8988T (cell line): ENCODE measurements around the gene RAB11A.
"Not testable (repeated sequence)": the region's sequence is repeated elsewhere in the genome, so short reads cannot be mapped to it uniquely, and the experiment has no call there.

Source experiments
- DNase-seq: peaks from one replicate; pipeline ENCODE4 v3.0.0; 2011

RAB11A gene

DNA sequence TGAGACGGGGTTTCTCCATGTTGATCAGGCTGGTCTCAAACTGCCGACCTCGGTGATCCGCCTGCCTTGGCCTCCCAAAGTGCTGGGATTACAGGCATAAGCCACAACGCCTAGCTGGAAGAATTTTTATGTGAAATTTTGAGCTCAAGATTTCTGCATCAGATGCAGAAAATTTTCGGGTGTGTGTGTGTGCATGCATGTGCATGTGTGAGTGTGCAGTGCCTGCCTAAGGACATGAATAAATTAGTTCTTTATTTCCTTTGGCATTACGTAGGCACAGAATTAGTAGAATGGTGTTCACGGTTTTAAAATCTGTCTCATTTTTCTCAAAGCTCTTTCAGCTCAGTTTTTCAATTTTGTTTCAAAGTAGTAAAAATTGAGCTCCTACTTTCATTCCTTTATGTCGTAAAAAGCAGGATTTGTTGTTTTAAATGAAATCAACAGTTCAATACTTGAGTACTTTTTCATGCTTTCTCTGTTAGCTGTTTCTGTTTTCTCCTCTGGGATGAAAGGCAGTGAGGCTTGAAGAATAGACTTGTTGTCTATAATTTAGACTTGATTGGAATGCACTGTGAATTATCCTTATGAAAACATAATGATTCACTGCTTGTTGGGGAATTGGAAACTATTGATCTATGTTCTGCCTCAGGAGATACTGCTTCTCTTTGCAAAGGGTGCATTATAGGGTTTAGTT, 23.3 kb upstream of the RAB11A start:
- no peak for DNase-seq

DNA sequence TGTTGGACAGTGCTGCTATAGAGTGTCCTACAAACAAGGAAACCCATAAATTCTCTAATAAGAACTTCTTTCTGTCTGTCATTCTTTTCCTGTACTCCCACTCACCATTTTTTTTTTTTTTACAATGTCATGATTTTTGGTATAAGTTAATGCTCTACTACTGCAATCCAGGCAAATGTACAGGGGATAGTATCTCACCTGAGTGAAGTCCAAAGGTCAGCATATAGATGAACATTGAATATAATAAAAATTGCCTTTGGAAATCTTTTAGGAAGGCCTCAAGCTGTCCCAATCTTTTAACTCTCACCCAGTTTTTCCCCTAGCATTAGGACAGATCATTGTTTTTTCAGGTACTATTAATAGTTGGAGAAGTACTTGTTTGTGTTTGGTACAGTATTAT, 21.3 kb upstream of the RAB11A start:
- DNase-seq, result no peak

DNA sequence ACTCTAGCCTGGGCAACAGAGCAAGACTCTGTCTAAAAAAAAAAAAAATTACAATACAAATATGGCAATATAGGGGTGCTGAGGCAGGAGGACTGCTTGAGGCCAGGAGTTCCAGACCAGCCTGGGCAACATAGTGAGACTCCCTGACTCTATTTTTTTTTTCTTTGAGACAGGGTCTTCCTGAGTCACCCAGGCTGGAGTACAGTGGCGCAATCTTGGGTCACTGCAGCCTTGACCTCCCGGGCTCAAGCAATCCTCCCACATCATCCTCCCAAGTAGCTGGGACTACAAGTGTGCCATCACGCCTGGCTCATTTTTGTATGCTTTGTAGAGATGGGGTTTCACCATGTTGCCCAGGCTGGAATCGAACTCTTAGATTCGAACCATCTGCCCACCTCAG, 17.3 kb upstream of the RAB11A start:
- no peak for DNase-seq

DNA sequence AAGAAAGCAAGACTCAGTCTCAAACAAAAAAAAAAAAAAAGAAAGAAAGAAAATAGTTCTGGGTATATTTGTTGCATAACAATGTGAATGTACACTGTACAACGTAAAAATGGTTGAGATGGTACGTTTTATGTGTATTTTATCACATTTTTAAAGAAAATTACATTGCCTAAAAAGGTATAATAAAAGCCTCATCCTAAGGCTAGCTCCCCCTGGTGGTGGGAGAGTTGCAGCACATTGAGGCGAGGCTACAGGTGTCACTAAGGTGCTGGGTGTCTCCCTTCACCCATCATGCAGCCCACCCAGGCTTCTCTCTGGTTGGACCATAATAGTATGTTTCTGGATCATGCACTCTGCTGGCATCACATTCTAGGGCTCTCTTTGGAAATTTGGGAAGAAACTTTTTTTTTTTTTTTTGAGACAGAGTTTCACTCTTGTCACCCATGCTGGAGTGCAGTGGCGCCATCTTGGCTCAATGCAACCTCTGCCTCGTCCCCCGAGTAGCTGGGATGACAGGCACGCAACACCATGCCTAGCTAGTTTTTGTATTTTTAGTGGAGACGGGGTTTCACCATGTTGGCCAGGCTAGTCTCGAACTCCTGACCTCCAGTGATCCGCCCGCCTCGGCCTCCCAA, 12.4 kb upstream of the RAB11A start:
- DNase-seq, result no peak

DNA sequence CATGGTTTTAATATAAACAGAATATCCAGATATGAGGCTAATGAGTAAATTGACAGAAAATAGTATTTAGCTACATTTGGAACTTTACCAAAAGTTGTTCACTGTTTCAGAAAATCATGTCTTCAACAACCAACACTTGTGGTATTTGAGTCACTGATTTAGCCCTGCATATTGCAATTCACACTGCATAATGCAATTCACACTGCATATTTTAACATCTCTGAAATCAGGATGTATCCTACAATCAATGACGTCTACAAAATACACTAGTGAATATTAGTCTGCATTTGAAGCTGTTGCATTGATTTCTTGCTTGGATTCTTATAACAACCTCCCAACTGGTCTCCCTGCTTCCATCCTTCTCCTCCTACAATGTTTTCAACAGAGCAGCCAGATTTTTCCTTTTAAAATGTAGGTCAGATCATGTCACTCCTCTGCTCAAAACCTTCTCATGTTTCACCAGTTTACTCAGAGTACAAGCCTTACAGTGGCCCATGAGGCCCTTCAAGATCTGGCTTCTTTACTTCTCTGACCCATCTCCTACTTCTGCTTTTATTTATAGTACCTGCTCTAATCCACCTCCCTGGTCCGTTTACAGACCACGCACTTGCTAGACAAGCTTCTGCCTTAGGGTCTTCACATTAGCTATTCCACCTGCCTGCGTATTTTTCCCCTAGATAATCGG, 11.4 kb upstream of the RAB11A start:
- no peak for DNase-seq

DNA sequence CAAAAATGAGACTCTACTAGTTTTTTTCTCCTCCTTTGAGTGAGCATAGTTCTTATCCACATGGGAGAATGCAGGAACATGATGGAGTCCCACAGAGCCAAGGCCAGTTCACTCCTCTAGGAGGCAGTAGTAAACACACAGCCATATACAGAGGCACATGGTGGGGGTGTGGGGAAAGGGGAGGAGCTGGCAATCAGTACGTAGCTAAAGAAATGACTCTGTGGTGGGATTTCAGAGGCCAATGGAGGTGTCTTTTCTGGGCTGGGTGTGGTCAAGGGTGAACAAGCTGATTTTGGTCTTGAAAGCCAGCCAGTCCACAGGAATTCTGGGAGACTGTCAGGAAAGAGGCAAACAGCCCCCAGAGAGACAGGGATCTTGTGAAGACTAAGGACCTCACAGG, 6.6 kb upstream of the RAB11A start:
- DNase-seq, result no peak

DNA sequence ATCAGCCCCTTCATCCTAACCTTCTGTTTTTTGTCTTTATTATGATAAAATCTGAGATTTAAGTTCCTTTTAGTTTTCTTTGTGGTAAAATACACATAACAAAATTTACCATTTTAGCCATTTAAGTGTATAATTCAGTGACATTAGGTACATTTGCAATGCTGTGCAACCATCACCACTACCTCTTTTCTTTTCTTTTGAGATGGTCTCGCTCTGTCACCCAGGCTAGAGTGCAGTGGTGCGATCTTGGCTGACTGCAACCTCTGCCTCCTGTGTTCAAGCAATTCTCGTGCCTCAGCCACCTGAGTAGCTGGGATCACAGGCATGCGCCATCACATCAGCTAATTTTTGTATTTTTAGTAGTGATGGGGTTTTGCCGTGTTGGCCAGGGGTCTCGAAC, 6.2 kb upstream of the RAB11A start:
- no peak for DNase-seq

DNA sequence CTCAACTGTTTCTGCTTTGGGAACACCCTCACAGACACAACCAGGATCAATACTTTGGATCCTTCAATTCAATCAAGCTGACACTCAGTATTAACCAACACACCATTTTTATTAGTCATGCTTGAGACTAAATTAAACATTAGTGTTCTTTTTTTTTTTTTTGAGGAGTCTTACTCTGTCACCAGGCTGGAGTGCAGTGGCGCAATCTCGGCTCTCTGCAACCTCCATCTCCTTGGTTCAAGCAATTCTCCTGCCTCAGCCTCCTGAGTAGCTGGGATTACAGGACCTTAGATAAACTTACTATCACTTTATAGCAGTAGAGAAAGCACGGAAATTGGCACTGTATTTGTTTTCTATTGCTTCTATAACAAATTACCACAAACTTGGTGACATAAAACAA, 2.0 kb upstream of the RAB11A start:
- no peak for DNase-seq

DNA sequence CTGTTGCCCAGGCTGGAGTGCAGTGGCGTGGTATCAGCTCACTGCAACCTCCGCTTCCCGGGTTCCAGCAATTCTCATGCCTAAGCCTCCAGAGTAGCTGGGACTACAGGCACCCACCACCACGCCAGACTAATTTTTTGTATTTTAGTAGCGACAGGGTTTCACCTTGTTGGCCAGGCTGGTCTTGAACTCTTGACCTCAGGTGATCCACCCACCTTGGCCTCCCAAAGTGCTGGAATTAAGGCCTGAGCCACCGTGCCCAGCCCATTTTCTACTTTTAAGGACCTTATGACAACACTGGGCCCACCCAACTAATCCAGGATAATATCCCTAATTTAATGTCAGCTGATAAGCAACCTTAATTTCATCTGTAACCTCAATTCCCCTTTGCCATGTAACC, 1.4 kb upstream of the RAB11A start:
- not testable (repeated sequence) for DNase-seq

DNA sequence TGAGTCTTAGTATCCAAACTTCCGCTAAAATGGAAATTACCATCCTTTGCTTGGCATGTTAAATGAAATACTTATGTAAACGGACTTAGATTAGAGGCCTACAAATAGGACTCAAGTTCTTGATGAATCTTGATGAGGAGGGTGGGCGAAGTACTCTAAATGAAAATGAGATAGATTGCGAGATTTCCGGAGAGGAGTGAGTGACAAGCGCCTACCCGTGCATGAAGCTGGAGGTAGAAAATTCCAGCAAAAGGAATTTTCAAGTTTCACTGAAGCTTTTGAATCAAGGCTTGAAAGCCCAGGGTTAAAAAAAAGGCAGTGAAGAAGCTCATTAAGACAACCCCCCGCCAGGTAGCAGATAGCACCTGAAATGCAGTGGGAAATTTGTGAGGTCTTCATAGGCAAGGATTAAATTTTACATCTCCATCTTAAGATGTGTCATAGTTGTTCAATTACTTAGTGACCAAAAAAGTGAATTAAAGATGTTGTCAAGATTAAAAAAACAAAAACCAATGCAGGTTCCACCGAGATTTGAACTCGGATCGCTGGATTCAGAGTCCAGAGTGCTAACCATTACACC, 655 bp upstream of the RAB11A start:
- no peak for DNase-seq

DNA sequence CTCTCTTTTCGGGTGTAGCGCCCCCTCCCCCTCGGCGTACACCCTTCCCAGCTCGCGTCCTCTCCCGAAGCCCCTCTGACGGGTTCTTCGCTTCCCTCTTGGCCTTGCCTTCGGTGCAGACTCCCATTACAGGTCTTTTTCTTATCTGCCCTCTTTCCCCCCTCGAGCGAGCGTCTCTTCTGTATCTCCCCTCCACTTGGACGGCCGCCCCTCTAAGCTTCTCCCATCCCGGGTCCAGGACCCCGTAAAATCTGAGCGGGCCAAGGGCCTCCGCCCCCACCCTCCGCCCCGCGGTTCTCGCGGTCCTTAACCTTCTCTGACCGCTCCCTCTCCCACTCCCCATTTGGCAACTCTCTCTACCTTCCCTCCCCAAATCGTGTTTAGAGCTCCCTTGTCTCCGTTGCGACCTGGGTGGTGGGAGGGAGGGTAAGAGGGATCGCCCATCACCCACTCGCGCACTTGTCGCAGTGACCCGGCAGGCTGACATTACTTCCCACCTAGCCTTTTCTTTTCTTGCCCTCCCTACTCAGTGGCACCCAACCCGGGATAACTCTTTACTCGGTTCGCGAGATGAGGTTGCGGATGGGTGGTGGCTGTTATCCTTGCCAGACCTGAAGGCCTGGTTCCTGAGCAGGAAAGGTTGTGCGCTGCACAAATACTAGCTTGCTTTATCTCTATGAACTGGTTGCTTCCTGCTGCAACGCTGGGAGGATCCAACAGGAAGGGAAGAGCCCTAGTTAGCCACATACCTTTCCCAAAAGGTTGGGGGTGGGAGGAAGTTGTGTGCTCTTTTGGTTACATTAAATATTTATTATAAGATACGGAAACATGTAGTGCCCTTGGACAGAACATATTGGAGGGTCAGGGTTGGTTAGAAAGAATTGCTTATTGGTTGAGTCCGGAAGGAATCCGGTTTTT, 922 bp downstream of the RAB11A start:
- no peak for DNase-seq

DNA sequence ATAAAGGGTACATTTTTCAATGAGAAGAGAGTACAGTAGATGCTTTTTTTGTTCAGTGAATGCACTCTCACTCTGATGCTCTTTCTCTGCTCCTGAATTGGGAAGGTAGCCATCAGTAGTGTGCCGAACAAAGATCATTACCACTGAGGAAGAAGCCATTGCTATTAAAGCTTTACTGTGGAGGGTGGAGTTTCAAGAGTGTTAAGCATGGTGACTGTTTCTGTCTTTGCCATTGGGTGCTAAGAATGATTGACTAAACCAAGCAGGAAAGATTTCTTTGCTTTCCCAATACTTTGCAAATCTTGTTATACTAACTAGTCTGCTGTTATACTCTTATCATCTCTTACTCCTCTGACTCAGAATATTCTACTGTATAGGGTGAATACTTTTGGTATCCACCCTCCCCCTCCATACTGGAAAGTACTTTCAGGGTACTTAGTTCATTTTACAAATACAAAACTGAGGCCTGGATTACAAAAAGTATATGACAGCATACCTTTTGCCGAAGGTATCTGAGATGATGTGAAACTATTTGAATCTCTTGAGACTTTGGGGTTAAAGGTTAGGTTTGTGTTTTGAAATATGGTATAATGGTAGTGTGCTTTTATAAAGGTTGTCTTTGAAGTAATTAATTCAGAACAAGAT, 1.7 kb downstream of the RAB11A start:
- no peak for DNase-seq

DNA sequence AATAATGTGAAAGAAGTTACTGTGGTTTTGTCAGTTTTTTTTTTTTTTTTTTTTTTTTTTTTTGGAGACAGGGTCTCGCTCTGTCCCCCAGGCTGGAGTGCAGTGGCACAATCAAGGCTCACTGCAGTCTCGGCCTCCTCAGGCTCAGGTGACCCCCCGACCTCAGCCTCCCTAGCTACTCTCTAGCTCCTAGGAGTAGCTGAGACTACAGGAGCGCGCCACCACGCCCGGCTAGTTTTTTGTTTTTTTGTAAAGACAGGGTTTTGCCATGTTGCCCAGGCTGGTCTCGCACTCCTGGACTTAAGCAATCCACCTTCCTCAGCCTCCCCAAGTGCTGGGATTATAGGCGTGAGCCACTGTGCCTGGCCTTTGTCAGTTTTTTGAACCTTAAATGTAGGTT, 2.6 kb downstream of the RAB11A start:
- DNase-seq, result not testable (repeated sequence)

DNA sequence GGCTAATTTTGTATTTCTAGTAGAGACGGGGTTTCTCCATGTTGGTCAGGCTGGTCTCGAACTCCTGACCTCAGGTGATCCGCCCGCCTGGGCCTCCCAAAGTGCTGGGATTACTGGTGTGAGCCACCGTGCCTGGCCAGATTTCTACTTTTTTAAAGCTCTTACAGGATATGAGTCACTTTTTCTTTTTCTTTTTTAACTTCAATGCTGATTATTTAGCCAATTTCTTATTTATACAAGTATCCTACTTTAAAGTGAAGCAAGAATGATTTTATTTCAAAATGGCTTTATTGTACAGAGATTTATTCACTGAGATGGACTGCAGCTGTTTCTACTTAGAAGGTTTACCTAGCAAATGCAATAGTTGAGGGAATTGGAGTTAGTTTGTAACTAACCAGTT, 3.3 kb downstream of the RAB11A start:
- DNase-seq, result not testable (repeated sequence)

DNA sequence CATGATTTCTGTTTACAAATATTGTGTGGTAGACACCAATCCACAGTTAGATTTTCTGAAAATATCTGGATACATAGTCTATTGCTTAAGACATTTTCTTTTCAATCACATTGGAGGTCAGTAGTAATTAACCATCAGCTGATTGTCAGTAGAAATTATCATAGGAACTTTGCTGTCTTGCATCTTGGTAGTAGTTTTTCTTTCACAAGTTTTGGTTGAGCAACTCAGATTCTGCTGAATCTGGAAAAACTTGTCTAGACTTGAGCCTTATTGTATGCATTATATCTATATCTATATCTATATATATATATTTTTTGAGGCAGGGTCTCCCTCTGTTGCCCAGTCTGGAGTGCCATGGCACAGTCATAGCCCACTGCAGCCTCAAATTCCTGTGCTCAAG, 4.0 kb downstream of the RAB11A start:
- DNase-seq, result no peak

DNA sequence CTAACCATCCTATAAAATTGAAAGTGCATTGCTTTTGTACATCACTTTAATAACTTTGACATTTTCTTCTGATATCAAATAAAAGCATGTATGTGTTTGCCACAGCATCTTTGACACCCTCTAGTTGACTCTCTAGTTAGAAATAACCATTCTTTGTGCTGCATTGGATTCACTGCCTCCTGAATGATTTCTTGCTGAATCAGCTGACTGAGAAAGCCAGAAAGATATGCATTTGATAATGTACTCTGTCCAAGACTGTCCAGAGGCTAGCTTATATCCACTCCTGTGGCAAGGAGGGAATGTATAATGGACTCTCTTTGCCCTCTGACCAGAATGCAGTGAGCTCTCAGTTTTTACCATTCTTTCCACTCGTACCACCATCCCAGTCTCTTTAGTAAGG, 6.2 kb downstream of the RAB11A start:
- DNase-seq, result no peak

DNA sequence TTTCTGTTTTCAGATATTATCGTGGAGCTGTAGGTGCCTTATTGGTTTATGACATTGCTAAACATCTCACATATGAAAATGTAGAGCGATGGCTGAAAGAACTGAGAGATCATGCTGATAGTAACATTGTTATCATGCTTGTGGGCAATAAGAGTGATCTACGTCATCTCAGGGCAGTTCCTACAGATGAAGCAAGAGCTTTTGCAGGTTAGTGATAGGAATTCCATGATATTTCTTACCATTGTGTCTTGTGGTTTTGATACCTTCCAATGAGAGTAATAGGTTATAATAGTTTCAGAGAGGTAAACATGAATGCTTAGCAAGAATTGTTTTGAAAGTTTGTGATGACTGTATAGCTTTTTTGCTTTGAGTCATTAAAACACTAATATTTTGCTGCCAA, 8.5 kb downstream of the RAB11A start:
- DNase-seq, result no peak

DNA sequence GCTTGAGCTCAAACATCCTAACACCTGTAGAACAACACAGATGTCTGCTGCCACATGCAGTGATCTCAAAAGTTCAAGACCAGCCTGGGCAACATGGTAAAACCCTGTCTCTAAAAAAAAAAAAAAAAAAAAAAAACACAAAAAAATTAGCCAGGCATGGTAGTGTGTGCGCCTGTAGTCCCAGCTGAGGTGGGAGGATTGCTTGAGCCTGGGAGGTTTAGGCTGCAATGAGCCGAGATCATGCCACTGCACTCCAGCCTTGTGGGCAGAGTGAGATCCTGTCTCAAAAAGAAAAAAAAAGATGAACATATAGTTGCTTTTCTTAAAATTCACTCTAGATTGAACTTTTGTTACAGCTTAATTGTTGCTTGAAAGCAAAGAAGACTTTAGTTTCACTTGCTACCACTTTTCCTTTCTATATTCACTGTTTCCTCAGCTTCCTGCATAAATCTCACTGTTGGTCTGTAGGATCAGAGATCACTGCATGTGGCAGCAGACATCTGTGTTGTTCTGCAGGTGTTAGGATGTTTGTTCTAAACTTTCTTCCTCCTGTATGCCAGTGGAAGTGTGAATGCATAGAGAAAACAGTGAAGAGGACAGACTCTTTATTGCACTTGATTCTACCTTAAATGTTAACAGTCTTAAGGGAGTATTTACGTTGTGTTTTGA, 12.6 kb downstream of the RAB11A start:
- DNase-seq, result no peak

DNA sequence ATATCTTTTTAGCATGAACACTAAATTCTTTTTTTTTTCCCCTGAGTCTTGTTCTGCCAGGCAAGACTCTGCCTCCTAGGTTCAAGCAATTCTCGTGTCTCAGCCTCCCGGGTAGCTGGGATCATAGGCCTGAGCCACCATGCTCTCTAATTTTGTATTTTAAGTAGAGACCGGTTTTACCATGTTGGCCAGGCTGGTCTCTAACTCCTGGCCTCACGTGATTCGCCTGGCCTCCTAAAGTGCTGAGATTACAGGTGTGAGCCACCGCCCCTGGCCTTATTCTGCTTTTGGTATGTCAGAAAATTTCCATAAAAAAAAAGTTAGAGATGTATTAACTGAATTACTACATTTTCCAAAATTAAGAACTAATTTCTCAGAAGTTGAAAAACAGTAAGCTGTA, 14.3 kb downstream of the RAB11A start:
- no peak for DNase-seq

DNA sequence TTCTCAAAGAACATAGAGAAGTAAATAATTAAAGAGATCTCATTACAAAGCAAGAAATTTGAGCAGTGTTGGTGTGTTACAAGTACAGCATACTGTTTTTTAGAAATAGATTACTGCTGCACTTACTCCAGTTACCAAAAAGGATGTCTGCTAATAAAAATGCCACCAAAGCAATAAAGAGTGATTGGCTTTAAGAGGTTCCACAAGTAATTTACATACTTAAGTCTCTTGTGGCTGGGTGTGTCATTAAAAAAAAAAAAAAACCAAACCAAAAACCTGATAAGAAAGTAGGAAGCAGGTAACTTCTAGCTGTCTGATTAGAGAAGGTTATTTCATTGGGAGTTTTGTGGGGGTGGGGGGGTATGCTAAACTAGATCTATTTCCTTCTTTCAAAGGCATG, 15.2 kb downstream of the RAB11A start:
- DNase-seq, result no peak

DNA sequence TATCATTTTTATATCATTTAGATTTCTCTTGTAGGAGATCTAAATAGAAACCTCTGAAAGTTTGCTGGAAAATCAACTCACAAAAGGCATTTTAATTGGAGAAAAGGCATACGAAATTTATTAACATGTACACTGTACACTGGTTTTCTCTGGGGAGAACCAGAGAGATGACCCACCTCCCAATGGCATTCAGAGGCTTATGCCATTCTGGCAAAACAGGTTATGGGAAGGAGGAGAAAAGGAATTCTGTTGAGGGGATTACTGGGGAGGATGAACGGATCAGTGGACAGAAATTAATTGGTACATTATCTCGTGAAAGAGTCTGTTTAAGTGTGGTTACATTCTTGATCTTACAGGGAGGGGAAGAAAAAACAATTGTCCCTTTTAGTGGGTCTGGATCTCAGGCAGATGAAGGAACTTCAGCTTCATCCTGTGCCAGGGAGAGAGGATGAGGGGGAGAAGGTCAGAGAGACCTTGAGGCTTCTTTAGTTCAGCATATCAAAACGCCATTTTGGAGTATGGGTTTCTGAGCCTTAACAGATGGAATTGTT, 16.5 kb downstream of the RAB11A start:
- no peak for DNase-seq

DNA sequence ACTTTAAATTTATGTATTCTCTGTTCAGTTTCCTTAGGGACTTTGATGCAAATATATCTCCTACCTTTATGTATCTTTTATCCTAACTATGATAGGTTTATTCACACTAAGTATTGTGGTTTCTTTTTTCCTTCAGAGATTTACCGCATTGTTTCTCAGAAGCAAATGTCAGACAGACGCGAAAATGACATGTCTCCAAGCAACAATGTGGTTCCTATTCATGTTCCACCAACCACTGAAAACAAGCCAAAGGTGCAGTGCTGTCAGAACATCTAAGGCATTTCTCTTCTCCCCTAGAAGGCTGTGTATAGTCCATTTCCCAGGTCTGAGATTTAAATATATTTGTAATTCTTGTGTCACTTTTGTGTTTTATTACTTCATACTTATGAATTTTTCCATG, 18.3 kb downstream of the RAB11A start:
- DNase-seq, result no peak
